Hepatic stellate cell (primary cell): ENCODE measurements around the gene GSN.

Source experiments
- DNase-seq: peaks from one replicate; pipeline ENCODE4 v3.0.0; 2011; ENCODE audit warnings: low spot score

The GSN gene

DNA sequence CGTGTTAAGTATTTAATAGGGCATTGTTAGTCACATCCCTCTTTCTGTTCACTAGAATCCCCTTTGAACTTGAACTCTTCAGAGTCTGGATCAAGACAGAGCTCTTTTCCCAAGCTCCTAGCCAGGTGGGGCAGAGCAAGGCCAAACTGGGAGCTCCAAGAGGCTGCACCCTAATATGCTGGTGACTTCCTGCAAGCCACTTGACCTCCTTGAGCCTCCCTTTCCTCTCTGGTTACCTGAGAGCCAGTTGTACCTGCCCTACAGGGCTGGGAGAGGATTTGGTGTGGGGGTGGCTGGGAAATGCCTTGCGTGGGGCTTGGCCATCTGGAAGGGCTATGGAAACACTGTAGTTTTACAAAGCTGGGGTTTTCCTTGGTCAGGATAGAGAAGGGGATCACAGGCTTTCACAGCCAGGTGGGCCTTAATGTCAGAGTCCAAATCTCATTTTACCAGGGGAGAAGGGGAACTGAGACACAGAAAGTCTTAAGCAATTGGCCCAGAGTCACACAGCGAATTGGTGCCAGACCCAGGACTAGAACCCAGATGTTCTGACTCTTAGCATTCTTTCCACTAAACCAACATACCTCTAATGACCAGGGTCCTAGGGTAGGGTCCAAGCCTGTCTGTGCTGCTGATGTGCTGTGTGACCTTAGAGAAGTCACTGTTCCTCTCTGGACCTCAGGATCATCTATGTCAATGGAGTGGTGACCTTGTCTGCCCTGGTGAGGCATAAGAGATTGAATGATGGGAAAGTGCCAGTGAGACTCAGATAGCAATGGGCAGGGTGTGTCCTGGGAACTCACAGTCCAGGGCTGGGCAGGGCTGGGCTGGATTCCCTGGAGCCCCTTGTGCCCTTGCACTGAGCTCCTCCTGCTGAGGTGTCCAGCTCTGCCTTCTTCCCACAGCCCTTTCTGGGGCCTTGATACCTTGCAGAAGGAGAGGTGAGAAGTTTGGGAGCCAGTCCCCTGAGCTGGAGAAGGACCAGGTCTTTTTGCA is 35.8 kb downstream of the GSN start:
- no peak for DNase-seq

DNA sequence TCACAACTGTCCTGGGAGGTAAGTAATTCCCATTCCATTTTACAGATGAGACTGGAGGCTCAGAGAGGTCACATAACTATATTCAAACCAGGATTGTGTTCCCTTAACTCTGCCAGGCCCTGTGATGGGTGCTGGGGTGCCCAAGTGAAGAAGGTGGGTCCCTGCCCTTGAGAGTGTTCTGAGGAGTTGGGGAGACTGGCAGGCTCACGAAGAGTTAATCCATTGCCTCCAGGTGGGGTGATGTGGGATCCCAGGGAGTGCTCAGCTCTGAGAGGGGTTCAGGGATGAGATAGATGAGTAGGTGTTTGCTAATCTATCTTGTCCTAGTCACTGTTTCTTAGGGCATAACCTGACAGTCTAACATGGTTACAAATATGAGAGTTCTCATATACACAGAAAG is 36.7 kb downstream of the GSN start:
- DNase-seq = no peak

DNA sequence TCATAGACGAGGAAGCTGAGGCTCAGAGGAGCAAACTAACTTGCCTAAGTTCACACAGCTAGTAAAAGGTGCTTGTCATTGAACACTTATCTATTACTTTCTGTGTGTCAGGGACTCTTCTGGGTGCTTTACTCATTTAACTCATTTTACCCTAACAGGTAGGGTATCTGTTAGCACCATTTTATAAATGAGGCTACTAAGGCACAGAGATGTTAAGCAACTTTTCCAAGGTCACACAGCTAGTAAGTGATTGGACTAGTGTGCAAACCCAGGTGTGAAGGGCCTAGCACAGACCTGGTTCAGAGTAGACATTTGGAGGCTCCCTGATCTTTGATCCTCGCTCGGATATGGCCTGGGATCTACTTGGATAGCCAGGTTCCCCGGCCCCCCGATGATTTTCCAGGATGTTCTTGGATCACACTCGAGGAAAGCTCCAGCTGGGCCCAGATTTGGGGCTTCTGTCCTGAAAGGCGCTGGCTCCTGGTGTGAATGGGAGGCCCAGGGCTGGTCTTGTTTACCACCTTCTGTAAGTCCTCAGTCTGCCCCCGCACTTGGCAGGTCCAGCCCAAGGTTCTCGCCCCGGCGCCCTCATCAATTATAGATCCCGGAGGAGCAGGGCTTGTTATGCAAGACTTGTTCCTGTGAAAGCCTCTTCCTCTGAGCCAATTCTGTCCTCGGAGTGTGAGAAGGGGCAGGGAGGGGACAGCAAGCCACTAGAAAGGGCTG is 37.5 kb downstream of the GSN start:
- DNase-seq = no peak

DNA sequence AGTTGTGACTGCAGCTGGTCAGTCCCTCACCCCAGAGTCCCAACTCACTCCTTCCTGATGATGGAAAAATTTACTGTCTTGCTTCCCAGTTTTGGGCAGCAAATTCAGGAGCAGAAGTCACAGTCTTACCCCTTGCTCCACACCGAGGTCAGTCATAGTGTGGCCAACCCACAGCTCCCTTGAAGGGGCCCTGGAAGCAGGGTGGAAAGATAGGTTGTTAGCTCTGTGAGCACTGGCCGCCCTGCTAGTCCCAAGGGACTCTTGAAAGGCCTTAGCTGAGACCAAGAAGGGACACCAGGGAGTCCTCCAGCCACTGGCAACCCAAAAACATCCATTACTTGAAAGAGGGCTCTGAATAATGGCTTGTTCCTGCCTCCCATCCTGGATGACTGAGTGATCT is 40.0 kb downstream of the GSN start:
- DNase-seq = no peak

DNA sequence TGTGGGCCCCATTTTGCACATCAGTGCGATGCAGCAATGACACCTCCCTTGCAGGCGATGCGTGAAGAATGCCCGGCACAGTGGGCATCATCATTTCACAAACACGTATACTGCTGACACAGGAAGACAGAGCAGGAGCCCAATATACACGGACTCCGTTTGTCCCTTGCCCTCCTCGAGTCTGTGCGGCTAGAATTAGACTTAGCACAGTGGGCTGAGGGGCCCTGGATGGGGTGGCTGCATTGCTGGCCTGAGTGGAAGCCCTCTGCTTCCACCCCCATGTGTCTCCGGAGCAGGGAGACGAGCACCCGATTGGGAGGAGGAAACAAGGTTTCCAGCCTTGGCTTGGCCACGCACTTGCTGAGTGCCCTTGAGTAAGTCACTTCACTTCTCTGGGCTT is 40.8 kb downstream of the GSN start:
- no peak for DNase-seq

DNA sequence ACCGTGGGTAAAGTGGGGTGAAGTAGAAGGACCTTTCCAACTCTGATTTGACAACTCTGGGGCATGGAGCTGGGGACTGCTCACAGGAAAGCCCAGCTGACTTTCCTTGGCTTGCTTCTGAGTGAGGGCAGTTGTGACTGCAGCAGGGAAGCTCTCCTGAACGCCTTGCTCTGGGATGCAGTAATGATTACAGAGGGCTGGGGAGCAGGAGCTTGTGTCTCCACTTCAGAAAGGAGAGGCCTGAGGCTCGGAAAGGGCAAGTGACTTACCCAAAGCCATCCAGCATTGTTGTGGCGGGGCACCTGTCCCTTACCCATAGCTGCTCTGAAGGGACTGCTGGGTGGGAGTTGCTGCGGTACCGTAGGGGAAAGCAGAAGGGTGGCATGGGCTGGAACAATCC is 41.2 kb downstream of the GSN start:
- DNase-seq = no peak

DNA sequence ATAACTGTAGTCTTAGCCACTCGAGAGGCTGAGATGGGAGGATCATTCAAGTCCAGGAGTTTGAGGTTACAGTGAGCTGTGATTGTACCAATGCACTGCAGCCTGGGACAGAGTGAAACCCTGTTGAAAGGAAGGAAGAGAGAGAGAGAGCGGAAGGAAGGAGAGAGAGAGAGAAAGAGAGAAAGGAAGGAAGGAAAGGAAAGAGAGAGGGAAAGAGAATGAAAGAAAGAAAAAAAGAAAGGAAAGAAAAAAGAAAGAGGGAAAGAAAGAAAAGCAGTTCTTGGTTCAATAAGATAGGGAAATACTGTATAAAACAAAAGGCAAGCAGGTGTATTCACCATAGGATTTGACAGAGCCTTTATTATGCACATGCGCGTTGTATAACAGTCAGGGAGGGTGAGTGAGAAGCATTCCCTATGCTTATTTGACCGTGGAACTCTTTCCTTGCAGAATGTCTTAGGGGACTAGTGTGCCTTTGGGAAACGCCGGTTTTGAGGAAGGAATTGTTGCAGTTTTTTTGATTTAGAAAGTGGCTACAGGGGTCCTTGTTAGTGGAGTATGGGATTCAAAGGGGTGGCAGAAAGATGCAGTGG is 42.0 kb downstream of the GSN start:
- no peak for DNase-seq

DNA sequence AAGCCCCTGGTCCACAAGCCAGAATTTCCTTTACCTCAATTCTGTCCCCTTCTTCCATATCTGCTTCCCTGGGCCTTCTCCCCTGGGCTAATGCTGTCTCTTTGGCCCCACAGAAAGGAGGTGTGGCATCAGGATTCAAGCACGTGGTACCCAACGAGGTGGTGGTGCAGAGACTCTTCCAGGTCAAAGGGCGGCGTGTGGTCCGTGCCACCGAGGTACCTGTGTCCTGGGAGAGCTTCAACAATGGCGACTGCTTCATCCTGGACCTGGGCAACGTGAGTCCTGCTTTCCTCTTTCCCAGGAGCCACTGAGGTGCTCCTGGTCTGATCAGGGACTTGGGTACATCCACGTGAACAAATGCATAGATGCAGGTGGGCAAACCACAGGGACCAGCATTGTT is 42.6 kb downstream of the GSN start:
- DNase-seq = no peak

DNA sequence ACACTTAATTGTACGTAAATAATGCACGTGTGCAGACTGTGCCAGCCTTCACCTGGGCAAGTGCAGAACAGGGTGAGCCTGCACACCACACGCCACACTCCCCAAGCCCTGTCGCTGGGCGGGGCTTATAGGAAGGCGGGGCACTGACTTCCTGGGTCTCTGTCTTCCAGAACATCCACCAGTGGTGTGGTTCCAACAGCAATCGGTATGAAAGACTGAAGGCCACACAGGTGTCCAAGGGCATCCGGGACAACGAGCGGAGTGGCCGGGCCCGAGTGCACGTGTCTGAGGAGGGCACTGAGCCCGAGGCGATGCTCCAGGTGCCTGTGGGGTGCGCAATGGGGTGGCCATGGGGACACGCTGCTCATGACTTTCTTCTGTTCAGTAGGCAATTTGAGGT is 44.2 kb downstream of the GSN start:
- no peak for DNase-seq

DNA sequence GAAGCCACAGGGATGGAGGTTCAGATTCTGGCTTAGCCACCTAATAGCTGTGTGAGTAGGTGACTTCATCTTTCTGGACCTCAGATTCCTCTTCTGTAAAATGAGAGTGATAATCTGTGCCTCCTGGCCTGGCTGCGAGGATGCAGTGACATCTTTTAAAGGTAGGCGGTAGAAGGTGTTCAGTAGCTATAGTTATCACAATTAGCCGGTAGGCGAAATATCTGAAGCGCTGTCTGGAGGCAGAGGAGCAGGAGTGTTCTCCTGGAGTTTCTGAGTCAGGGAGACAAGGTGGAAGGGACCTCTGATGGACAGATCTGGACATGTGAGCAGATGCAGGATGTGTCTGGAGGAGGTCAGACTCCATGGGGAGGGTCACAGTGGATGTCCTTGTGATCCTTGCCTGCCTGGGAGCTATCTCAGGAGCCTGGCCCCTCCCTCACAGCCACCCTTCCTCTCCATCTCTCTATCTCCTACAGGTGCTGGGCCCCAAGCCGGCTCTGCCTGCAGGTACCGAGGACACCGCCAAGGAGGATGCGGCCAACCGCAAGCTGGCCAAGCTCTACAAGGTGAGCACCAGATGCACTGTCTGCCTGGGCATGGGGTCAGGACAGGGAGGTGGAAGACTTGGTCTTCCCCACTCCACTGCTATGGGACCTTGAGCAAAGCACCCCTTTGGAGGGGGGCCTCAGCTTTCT is 45.6 kb downstream of the GSN start:
- no peak for DNase-seq

DNA sequence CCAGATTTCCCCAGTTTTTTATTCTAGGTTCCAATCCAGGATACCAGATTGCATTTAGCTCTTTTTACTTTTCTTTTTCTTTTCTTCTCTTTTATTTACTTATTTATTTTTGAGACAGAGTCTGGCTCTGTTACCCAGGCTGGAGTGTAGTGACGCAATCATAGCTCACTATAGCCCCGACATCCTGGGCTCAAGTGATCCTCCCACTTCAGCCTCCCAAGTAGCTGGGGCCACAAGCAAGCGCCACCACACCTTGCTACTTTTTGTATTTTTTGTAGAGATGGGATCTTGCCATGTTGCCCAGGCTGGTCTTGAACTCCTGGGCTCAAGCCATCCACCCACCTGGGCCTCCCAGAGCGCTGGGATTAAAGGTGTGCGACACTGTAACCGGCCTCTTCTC is 48.4 kb downstream of the GSN start:
- DNase-seq = no peak

DNA sequence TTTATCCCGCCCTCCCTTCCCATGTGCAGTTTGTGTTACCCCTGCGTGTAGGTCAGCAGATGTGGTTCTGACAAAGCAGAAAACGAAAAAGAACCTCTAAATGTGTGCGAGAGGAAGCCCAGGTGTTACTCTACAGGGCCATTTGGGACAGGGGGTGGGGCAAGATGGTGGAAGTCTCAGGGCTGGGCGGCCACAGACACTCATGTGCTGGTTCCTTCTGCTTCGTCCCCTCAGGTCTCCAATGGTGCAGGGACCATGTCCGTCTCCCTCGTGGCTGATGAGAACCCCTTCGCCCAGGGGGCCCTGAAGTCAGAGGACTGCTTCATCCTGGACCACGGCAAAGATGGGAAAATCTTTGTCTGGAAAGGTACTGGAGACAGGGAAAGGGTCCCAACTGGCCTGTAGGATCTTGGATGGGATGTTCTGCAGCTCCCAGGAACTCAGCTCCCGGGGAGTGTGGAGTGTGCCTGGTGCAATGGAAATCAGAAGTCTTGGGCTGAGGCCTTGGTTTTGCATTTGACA is 49.0 kb downstream of the GSN start:
- DNase-seq = no peak

DNA sequence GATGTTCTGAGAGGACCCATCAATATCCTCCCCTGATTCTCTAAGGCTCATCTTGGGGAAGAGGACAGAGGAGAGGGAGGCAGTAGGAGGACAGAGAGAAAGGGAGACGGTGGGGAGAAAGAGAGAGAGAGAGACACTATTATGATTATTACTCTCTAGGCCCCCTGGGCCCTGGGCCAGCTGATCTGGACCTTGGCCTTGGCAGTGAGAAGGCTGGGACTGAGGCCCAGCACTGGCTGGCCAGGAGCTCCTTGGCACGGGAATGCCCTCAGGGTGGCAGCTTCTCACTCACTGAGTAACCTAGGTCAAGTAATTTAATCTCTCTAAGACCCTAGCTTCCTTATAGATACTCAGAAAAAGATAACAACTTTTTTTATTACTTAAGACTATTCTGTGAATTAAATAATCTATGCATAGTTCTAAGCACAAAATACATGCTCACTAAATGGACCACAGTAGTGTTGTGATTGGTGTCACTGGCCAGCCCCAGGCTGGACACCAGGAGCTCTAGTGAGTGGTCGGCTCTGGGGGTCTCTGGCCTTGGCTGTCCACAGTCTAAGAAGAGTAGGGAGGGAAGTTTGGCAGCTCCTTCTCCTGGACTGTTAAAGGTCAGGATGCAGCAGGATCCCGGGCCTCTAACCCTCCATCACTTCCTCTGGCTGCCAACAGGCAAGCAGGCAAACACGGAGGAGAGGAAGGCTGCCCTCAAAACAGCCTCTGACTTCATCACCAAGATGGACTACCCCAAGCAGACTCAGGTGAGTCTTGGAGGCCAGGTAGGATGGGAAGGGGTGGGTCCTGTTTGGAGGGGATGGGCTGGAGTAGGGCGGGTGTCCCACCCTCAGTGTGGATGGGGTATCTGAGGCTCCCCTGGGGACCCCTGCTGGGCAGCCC is 50.0 kb downstream of the GSN start:
- no peak for DNase-seq

DNA sequence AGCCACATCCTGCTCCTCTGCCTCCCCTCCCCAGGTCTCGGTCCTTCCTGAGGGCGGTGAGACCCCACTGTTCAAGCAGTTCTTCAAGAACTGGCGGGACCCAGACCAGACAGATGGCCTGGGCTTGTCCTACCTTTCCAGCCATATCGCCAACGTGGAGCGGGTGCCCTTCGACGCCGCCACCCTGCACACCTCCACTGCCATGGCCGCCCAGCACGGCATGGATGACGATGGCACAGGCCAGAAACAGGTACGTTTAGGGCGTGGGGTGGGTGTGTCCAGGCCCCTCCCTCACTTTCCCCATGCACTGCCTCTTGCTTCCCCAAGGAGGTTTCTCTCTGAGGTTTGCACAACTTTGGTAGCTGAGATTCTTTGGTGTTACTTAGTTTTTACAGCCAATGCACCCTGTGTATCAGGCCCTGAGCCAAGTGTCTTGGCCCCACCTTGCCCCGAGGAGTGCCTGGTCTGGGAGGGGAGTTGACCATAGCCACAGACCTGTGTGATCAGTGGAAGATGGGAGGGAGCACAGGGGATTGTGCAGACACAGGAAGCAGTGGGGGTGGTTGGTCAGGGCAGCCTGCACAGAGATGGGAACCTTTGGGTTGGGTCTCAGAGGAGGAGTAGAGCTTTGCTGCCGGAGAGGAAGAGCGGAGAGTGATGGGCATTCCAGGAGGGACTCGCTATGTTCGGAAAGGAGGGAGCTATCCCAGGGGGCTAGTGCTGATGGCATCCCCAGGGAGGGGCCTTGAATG is 50.8 kb downstream of the GSN start:
- DNase-seq = no peak

DNA sequence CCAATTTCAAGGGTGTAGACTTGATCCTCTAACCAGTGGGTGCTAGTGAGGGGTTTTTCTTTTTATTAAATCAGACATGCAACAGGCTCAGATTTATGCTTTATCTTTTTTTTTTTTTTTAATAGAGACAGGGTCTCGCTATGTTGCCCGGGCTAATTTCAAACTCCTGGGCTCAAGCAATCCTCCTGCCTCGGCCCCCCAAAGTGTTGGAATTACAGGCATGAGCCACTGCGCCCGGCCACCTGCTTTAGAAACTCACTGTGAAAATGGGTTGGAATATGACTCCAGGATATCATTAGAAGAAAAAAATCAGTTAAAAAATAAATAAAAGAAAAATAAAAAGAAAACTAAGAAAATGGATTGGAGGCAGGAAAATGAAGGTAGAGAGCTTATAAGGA is 51.4 kb downstream of the GSN start:
- no peak for DNase-seq

DNA sequence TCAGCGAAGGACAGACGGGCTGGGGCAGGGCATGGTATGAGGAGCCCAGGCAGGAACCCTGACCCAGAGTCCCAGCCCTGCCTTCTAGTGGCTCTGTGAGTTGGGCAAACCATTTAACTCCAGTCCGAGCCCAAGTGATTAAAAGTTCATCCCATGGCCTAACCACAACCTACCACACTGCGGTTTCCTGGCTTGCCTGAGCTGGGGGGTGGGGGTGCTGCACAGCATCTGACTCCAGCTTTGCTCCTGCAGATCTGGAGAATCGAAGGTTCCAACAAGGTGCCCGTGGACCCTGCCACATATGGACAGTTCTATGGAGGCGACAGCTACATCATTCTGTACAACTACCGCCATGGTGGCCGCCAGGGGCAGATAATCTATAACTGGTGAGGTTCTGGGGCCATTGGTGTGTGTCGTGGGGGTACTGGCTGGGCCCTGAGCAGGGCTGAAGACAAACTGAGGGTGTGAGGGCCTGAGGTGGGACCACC is 53.1 kb downstream of the GSN start:
- no peak for DNase-seq

DNA sequence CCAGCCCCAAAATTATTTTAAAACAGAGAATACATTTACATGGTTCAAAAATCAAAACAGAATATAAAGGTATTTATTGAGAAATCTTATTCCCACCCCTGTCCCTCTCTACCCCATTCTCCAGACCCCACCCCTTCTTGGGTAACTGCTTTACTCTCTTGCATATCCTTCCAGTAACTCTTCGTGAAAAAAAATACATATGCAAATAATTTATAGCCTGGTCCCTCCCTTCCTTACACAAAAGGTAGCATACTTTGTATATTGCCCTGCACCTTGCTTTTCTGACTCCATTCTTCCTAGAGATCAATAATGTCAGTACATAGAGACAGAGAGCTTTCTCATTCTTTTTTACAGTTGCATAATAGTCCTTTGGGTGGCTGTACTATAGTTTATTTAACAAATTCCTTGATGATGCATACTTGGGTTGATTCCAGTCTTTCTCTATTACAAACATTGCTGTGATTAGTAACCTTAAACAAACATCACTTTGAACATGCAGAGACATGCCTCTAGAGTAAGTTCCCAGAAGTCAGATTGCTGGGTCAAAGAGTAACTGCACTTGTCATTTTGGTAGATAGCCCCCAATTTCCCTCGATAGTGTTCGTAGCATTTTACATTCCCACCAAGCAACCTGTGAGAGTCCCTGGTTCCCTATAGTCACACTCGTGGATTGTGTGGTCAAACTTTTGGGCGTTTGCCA is 54.2 kb downstream of the GSN start:
- DNase-seq = peak; percentile 85

DNA sequence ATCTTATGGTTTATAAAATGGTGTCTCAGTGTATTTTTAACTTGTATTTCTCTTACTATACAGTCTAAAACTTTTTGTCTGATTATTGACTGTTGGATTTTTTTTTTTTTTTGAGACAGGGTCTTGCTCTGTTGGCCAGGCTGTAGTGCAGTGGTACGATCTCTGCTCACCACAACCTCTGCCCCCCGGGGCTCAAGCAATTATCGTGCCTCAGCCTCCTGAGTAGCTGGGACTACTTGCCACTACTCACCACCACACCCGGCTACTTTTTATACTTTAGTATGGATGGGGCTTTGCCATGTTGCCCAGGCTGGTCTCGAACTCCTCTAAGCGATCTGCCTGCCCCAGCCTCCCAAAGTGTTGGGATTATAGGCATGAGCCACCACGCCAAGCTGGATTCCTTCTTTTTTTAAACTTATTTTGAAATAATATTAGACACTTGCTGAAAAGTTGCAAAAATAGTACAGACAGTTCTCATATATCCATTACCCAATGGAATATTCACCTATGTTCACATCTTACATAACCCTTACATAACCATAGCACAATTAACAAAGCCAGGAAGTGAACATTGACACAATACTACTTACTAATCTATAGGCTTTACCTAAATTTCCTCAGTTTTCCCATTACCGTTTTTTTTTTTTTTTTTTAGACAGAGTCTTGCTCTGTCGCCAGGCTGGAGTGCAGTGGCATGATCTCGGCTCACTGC is 54.9 kb downstream of the GSN start:
- DNase-seq = no peak
